ENCODE data around the gene CASP8. TPM values are rescaled to one million over a fixed set of nuclear protein-coding genes. Genes with fewer than 3 reads are reported as not detected.

CASP8 gene
- total RNA-seq, 1 donor from 2014 or later = 2.5 TPM

DNA sequence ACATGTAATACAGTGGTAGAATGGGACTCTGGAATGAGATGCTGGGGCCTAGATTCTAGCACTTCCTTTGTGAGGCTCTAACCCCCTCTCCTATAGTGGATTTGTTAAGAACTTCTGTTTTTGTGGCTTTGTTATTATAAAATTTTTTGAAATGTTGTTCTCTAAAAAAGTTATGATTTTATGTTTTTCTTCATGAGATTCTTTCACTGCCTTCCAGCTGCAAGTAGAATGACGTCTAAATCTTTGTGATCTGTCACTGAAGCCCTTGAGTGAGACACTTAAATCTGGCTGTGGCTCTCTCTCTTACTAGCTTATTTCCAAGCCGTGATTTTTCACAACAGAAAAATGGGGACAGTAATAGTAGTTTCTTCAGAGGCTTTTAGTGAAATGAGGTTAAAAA, 1.6 kb downstream of the CASP8 start:
- Mint-ChIP-seq H3K4me3 (no peak overlapping the region), H3K9me3 (peaks cover 3% of the 10 kb centered on the region), H3K27me3 (ENCODE audit: low read depth) (no peaks in the 10 kb centered on the region), H3K36me3 (ENCODE audit: low read depth) (no peaks in the 10 kb centered on the region), H3K4me1 (peaks cover 46% of the 10 kb centered on the region), H3K27ac (ENCODE audit: unreplicated experiment) (no peak overlapping the region)
- TF ChIP-seq, protein P1, sequence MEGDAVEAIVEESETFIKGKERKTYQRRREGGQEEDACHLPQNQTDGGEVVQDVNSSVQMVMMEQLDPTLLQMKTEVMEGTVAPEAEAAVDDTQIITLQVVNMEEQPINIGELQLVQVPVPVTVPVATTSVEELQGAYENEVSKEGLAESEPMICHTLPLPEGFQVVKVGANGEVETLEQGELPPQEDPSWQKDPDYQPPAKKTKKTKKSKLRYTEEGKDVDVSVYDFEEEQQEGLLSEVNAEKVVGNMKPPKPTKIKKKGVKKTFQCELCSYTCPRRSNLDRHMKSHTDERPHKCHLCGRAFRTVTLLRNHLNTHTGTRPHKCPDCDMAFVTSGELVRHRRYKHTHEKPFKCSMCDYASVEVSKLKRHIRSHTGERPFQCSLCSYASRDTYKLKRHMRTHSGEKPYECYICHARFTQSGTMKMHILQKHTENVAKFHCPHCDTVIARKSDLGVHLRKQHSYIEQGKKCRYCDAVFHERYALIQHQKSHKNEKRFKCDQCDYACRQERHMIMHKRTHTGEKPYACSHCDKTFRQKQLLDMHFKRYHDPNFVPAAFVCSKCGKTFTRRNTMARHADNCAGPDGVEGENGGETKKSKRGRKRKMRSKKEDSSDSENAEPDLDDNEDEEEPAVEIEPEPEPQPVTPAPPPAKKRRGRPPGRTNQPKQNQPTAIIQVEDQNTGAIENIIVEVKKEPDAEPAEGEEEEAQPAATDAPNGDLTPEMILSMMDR (conservative IDR thresholded peaks at IDR 0.05) = no peak
- no peak for DNase-seq (ENCODE audit: low read depth, low spot score)

DNA sequence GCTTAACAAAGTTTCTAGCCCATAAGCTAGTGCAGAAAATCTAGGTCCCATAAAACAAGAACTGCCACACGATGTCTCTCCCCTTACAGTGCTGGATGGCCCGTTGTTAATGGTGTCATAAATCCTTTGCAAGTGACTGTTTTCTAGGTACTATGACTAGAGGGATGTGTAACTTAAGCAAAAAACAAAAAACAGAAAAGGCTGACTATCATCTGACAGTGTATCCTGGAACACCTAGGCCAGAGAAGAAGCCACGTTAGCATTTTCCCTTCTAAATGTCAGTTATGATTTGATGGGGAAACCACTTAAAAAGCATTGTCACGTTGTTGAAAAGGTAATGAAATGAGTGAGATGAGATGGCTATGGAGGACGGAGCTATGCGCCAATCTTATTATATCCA, 2.4 kb downstream of the CASP8 start:
- Mint-ChIP-seq H3K4me3 (no peak overlapping the region), H3K9me3 (peaks cover 3% of the 10 kb centered on the region), H3K27me3 (ENCODE audit: low read depth) (no peaks in the 10 kb centered on the region), H3K36me3 (ENCODE audit: low read depth) (no peaks in the 10 kb centered on the region), H3K4me1 (peaks cover 41% of the 10 kb centered on the region), H3K27ac (ENCODE audit: unreplicated experiment) (no peak overlapping the region)
- no peak for DNase-seq (ENCODE audit: low read depth, low spot score)
- TF ChIP-seq, protein P1 (conservative IDR thresholded peaks at IDR 0.05) = no peak

DNA sequence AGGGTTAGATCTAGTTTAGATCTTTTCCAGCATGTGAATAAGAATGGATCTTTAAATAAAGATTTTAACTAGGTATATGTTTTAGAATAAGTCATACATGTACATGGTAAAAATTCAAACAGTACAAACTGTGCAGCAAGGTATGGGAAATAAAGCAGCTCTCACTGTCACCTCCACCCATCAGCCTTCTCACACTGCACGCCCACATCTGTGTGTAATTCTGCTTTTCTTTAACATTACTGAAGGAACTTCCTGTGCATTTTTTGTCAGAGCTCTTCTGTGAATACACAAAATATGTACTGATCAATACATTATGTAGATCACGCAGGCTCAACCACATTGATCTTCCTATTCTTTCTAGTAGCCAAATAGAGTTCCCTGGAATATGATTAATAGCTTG, 3.4 kb downstream of the CASP8 start:
- no peaks in the 10 kb centered on the region for H3K27me3 Mint-ChIP-seq (ENCODE audit: low read depth)
- H3K4me3 Mint-ChIP-seq = no peak overlapping the region
- peaks cover 3% of the 10 kb centered on the region for H3K9me3 Mint-ChIP-seq
- no peaks in the 10 kb centered on the region for H3K36me3 Mint-ChIP-seq (ENCODE audit: low read depth)
- peaks cover 30% of the 10 kb centered on the region for H3K4me1 Mint-ChIP-seq
- H3K27ac Mint-ChIP-seq (ENCODE audit: unreplicated experiment) = no peak overlapping the region
- TF ChIP-seq, protein P1 (conservative IDR thresholded peaks at IDR 0.05) = no peak
- no peak for DNase-seq (ENCODE audit: low read depth, low spot score)

DNA sequence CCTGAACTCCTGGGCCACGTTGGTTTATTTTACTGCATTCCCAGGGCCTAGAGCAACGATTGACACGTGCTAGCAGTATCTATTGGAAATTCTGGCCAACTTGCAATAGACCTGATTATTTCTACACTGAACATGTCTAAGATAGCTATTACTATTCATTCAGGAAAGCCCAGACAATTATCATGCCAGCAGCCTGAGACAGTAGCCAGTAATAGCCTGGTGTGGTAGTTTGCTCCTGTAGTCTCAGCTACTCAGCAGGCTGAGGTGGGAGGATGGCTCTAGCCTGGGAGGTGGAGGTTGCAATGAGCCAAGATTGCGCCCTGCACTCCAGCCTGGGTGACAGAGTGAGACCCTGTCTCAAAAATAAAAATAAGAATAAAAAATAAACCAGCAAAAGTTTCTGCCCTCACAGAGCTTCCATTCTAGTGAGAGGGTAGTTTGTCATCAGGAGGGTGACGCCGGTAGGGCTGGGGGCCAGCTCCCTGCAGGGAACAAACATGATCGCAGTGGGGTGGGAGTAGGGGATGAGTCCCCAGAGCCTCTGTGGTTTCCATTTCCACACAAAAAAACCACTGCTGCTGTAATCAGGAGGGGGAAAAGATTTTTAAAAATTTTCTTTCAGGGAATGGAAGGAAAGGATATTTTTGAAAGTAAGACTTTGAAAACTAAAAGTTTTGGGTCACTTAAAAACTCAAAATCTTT, 4.3 kb downstream of the CASP8 start:
- peaks cover 24% of the 10 kb centered on the region for H3K4me1 Mint-ChIP-seq
- no peaks in the 10 kb centered on the region for H3K27me3 Mint-ChIP-seq (ENCODE audit: low read depth)
- H3K4me3 Mint-ChIP-seq = no peak overlapping the region
- no peak for DNase-seq (ENCODE audit: low read depth, low spot score)
- TF ChIP-seq, protein P1 (conservative IDR thresholded peaks at IDR 0.05) = no peak
- no peaks in the 10 kb centered on the region for H3K36me3 Mint-ChIP-seq (ENCODE audit: low read depth)
- H3K9me3 Mint-ChIP-seq = peaks cover 3% of the 10 kb centered on the region
- no peak overlapping the region for H3K27ac Mint-ChIP-seq (ENCODE audit: unreplicated experiment)

DNA sequence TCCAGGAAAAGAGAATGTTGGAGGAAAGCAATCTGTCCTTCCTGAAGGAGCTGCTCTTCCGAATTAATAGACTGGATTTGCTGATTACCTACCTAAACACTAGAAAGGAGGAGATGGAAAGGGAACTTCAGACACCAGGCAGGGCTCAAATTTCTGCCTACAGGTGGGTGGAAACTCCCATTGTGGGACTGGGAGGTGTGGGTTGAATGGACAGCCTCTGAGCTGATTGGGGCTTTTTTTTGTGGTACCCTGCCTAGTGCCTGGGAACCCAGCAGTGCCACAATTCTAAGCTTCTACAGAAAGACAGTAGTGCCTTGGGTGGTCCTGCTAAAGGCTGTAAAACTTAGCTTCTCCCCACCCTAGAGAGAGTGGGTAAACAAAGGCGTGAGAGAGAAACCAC, 6.3 kb downstream of the CASP8 start:
- no peaks in the 10 kb centered on the region for H3K27me3 Mint-ChIP-seq (ENCODE audit: low read depth)
- no peak overlapping the region for H3K27ac Mint-ChIP-seq (ENCODE audit: unreplicated experiment)
- H3K4me3 Mint-ChIP-seq = no peak overlapping the region
- peaks cover 15% of the 10 kb centered on the region for H3K4me1 Mint-ChIP-seq
- no peaks in the 10 kb centered on the region for H3K36me3 Mint-ChIP-seq (ENCODE audit: low read depth)
- TF ChIP-seq, protein P1 (conservative IDR thresholded peaks at IDR 0.05) = no peak
- no peaks in the 10 kb centered on the region for H3K9me3 Mint-ChIP-seq
- DNase-seq (ENCODE audit: low read depth, low spot score) = no peak
